Glutamatergic neuron (in vitro differentiated cells): ENCODE data around the gene CDC25C. TPM values are rescaled to one million over a fixed set of nuclear protein-coding genes. Genes with fewer than 3 reads are reported as not detected.

Experiments used
- DNase-seq: peaks from one replicate; pipeline ENCODE4 v3.0.0; 2022
- H3K27ac Mint-ChIP-seq: one replicate; pipeline ENCODE4 v1.8.0; 2020; ENCODE audit warnings: mild to moderate bottlenecking, mixed read lengths, inconsistent platforms; ENCODE audit not compliant: unreplicated experiment
- H3K27me3 Mint-ChIP-seq: one replicate; pipeline ENCODE4 v1.8.0; 2020; ENCODE audit warnings: mild to moderate bottlenecking, moderate library complexity, mixed read lengths, inconsistent platforms; ENCODE audit not compliant: unreplicated experiment
- H3K36me3 Mint-ChIP-seq: one replicate; pipeline ENCODE4 v1.8.0; 2020; ENCODE audit warnings: mild to moderate bottlenecking, mixed read lengths, inconsistent platforms; ENCODE audit not compliant: unreplicated experiment
- H3K4me1 Mint-ChIP-seq: one replicate; pipeline ENCODE4 v1.8.0; 2020; ENCODE audit warnings: mild to moderate bottlenecking, low read depth, mixed read lengths, inconsistent platforms; ENCODE audit not compliant: unreplicated experiment
- H3K4me3 Mint-ChIP-seq: one replicate; pipeline ENCODE4 v1.8.0; 2020; ENCODE audit warnings: mild to moderate bottlenecking, mixed read lengths, inconsistent platforms; ENCODE audit not compliant: unreplicated experiment
- H3K9me3 Mint-ChIP-seq: one replicate; pipeline ENCODE4 v1.8.0; 2020; ENCODE audit warnings: mild to moderate bottlenecking, moderate library complexity, mixed read lengths, inconsistent platforms; ENCODE audit not compliant: unreplicated experiment
- CTCF ChIP-seq: fragments of 200-600 bp; sonication (generic); IDR thresholded peaks from one replicate; pipeline ENCODE4 v1.5.0; 2021; ENCODE audit not compliant: partially characterized antibody, unreplicated experiment
- total RNA-seq: library from RNA; stranded (reverse); fragmentation: NEBNext Ultra II Directional; extraction: Animal tissue kit (Norgen Biotek cat#: 25700); gene quantifications from one replicate; pipeline ENCODE4 v1.2.1, GENCODE V29; 2021; ENCODE audit not compliant: unreplicated experiment

The CDC25C gene
- total RNA-seq, 1 donor from 2014 or later = 3.2 TPM

GRCh38 chr5:138303372-138303771 lies 28.2 kb downstream of the CDC25C start:
- H3K36me3 Mint-ChIP-seq = peaks cover 8% of the 10 kb centered on the region
- no peak overlapping the region for H3K4me3 Mint-ChIP-seq
- DNase-seq = no peak
- no peaks in the 10 kb centered on the region for H3K27me3 Mint-ChIP-seq
- no peaks in the 10 kb centered on the region for H3K9me3 Mint-ChIP-seq
- peak overlapping the region; percentile 2 for H3K27ac Mint-ChIP-seq
- no peaks in the 10 kb centered on the region for H3K4me1 Mint-ChIP-seq
- no peak for TF ChIP-seq CTCF

- no peak for DNase-seq
Observed at GRCh38 chr5:138289296-138289695, 42.3 kb downstream of the CDC25C start.

GRCh38 chr5:138287246-138287645 lies 44.4 kb downstream of the CDC25C start:
- Mint-ChIP-seq H3K9me3 (no peaks in the 10 kb centered on the region), H3K27ac (no peak overlapping the region), H3K36me3 (no peaks in the 10 kb centered on the region), H3K27me3 (peaks cover 2% of the 10 kb centered on the region), H3K4me3 (no peak overlapping the region), H3K4me1 (no peaks in the 10 kb centered on the region)
- no peak for TF ChIP-seq CTCF
- DNase-seq = no peak

More at GRCh38 chr5:138289296-138289695, 42.3 kb downstream of the CDC25C start:
- TF ChIP-seq CTCF = no peak
- Mint-ChIP-seq H3K27ac (no peak overlapping the region), H3K9me3 (peaks cover 2% of the 10 kb centered on the region), H3K27me3 (no peaks in the 10 kb centered on the region), H3K4me3 (no peak overlapping the region), H3K36me3 (no peaks in the 10 kb centered on the region), H3K4me1 (no peaks in the 10 kb centered on the region)

GRCh38 chr5:138282920-138283742 lies 48.5 kb downstream of the CDC25C start:
- no peaks in the 10 kb centered on the region for H3K36me3 Mint-ChIP-seq
- TF ChIP-seq CTCF = peak; percentile 24
- H3K27ac Mint-ChIP-seq = no peak overlapping the region
- H3K27me3 Mint-ChIP-seq = peaks cover 2% of the 10 kb centered on the region
- no peaks in the 10 kb centered on the region for H3K4me1 Mint-ChIP-seq
- peak; percentile 46 for DNase-seq
- no peak overlapping the region for H3K4me3 Mint-ChIP-seq
- H3K9me3 Mint-ChIP-seq = no peaks in the 10 kb centered on the region

GRCh38 chr5:138280915-138281314 lies 50.7 kb downstream of the CDC25C start:
- Mint-ChIP-seq H3K9me3 (no peaks in the 10 kb centered on the region), H3K4me1 (no peaks in the 10 kb centered on the region), H3K27ac (no peak overlapping the region), H3K27me3 (peaks cover 2% of the 10 kb centered on the region), H3K36me3 (no peaks in the 10 kb centered on the region), H3K4me3 (no peak overlapping the region)
- no peak for DNase-seq
- TF ChIP-seq CTCF = no peak
